22Rv1 (cell line): ENCODE data around the gene PIP5K1B.

Source experiments
- CTCF ChIP-seq: fragments of 450-650 bp; IDR thresholded peaks from 2 replicates; pipeline ENCODE4 v1.5.1; 2017; ENCODE audit warnings: mild to moderate bottlenecking
- ZFX ChIP-seq: fragments of 450-650 bp; IDR thresholded peaks from 2 replicates; pipeline ENCODE4 v1.6.1; 2017; ENCODE audit warnings: antibody characterized with exemption, borderline replicate concordance

- TF ChIP-seq CTCF (no peak), ZFX (no peak)
These were observed 293.8 kb downstream of the PIP5K1B start for GRCh38 chr9:68998812-68999211.
